ENCODE measurements around the gene TFB2M.
"Not testable (repeated sequence)": the region's sequence is repeated elsewhere in the genome, so short reads cannot be mapped to it uniquely, and the experiment has no call there.

TFB2M gene

GRCh38 chr1:246566128-246566812 is at the start of gene TFB2M, which contains the start of gene CNST:
Gene TFB2M, minus strand, starts transcription at chr1:246566261. Its CDS starts 123 bp downstream, at chr1:246566138.
Gene CNST, plus strand, starts transcription at chr1:246566456. Its CDS starts 25,107 bp downstream, at chr1:246591563.
- Histone ChIP-seq H3K36me3 (ENCODE audit: control insufficient read depth, insufficient read depth, low read length) (no peaks in the 10 kb centered on the region; the same call in none of the 2 replicates), H3K4me3 (replicated peaks; ENCODE audit: low read depth, low read length) (peak within 1 kb of the TSS; percentile 96), H3K27me3 (replicated peaks; ENCODE audit: control insufficient read depth, insufficient read depth, low read length) (no peaks in the 10 kb centered on the region)
- peak; percentile 99 for DNase-seq (ENCODE audit: extremely low read depth, insufficient read length)
- TF ChIP-seq CTCF (IDR thresholded peaks at IDR 0.05; ENCODE audit: insufficient read depth, low read length, poor library complexity, severe bottlenecking), result no peak

GRCh38 chr1:246613096-246613758 is 47.2 kb upstream of the TFB2M start:
- no peaks in the 10 kb centered on the region for H3K27me3 ChIP-seq (replicated peaks; ENCODE audit: control insufficient read depth, insufficient read depth, low read length)
- TF ChIP-seq CTCF (IDR thresholded peaks at IDR 0.05; ENCODE audit: insufficient read depth, low read length, poor library complexity, severe bottlenecking), result no peak
- DNase-seq (ENCODE audit: extremely low read depth, insufficient read length), result no peak
- no peak overlapping the region for H3K4me3 ChIP-seq (replicated peaks; ENCODE audit: low read depth, low read length)
- H3K36me3 ChIP-seq (ENCODE audit: control insufficient read depth, insufficient read depth, low read length), result no peaks in the 10 kb centered on the region; the same call in 1 of the 2 replicates

DNA sequence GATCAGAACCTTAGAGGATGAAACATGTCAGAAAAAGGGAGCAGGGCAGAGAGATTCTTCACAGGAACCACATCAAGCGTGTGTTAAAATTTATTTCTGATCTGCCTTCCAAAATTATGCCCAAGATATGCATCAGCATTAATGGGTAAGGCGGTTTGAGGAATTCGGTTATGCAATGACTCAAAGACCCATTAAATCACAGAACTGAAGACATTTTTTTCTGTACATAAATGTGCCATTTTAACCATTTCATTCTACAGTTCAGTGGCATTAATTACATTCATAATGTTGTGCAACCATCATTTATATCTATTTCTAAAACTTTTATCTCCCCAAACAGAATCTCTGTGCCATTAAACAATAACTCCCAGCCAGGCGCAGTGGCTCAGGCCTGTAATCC is 43.6 kb upstream of the TFB2M start:
- H3K4me3 ChIP-seq (replicated peaks; ENCODE audit: low read depth, low read length), result no peak overlapping the region
- DNase-seq (ENCODE audit: extremely low read depth, insufficient read length), result no peak
- no peaks in the 10 kb centered on the region for H3K36me3 ChIP-seq (ENCODE audit: control insufficient read depth, insufficient read depth, low read length)
- H3K27me3 ChIP-seq (replicated peaks; ENCODE audit: control insufficient read depth, insufficient read depth, low read length), result no peaks in the 10 kb centered on the region
- no peak for TF ChIP-seq CTCF (IDR thresholded peaks at IDR 0.05; ENCODE audit: insufficient read depth, low read length, poor library complexity, severe bottlenecking)

DNA sequence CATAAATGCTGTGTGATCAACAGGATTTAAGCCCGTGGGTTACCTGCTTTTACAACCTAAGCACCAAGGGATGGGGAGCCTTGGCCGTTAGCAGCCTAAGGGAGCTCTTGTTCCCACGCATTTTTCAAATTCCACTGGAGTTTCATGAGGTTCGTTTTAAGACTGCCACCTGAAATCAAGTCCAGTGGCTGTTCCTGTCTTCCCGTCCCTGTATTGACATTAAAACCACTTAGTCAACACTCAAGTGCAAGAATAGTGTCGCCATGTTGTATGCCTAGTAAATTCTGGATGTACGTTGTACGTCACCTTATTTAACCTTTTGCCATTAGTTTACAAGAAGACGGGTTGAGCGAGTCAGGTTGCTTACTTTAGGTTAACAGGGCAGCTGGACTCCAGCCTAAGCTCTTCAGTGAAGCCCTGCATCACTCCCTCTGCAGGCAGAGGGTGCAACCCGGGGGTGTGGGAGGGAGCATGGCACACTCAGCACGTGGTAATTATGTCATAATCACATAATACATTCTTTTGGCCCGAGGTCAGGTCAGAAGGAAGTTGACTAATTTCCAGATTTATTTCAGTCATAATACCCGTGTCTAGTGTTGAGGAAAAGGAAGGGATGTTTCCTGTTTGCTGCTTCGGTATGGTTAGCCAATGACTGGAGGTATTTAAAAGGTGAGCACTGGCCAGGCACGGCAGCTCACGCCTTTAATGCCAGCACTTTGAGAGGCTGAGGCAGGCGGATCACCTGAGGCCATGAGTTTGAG is 42.7 kb upstream of the TFB2M start:
- Histone ChIP-seq H3K36me3 (ENCODE audit: control insufficient read depth, insufficient read depth, low read length) (no peaks in the 10 kb centered on the region), H3K27me3 (replicated peaks; ENCODE audit: control insufficient read depth, insufficient read depth, low read length) (no peaks in the 10 kb centered on the region), H3K4me3 (replicated peaks; ENCODE audit: low read depth, low read length) (no peak overlapping the region)
- DNase-seq (ENCODE audit: extremely low read depth, insufficient read length), result peak; percentile 23
- no peak for TF ChIP-seq CTCF (IDR thresholded peaks at IDR 0.05; ENCODE audit: insufficient read depth, low read length, poor library complexity, severe bottlenecking)

DNA sequence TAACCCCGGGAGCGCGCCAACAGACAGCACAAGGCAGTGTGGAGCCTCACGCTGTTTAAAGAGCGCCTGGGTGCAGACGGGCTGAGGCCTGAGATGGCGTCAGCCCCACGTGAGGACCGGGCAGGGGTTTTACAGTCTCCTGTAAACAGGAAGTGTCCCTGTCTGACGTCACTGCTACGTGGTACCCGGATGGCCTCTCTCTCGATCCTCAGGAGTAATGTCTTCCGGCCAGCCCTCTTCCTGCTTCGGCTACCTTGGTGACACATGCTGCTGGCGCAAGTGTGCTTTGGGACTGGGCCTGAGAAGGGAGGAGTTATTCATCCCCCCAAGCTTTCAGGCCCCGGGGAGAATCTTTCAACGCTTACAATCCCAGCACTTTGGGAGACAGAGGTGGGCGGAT is 41.4 kb upstream of the TFB2M start:
- no peak for TF ChIP-seq CTCF (IDR thresholded peaks at IDR 0.05; ENCODE audit: insufficient read depth, low read length, poor library complexity, severe bottlenecking)
- no peak for DNase-seq (ENCODE audit: extremely low read depth, insufficient read length)
- Histone ChIP-seq H3K4me3 (replicated peaks; ENCODE audit: low read depth, low read length) (no peak overlapping the region), H3K27me3 (replicated peaks; ENCODE audit: control insufficient read depth, insufficient read depth, low read length) (no peaks in the 10 kb centered on the region), H3K36me3 (ENCODE audit: control insufficient read depth, insufficient read depth, low read length) (no peaks in the 10 kb centered on the region)

- not testable (repeated sequence) for H3K4me3 ChIP-seq (replicated peaks; ENCODE audit: low read depth, low read length); H3K36me3 ChIP-seq (ENCODE audit: control insufficient read depth, insufficient read depth, low read length); DNase-seq (ENCODE audit: extremely low read depth, insufficient read length); H3K27me3 ChIP-seq (replicated peaks; ENCODE audit: control insufficient read depth, insufficient read depth, low read length)
Measured at GRCh38 chr1:246605231-246605630, 39.2 kb upstream of the TFB2M start.
